ENCODE results near the gene SPTB.

- TF ChIP-seq CTCF (IDR thresholded peaks at IDR 0.05 in 8 of 11, conservative IDR thresholded peaks at IDR 0.05 in 3 of 11) (no peak), POLR2AphosphoS5 (IDR thresholded peaks at IDR 0.05) (peak in 2 of 3 donors; percentile 22 to 35), POLR2A (IDR thresholded peaks at IDR 0.05) (no peak)
These were observed 23.8 kb downstream of the SPTB start for GRCh38 chr14:64855721-64856528.
